ENCODE measurements around the gene NSFL1C.
A peak's percentile ranks its signal among the peaks of the same experiment; 100 is the strongest.

NSFL1C gene

GRCh38 chr20:1440024-1440423, 26.6 kb downstream of the NSFL1C start:
- no peak for TF ChIP-seq USF1 (IDR thresholded peaks at IDR 0.05)
- TF ChIP-seq EP300 (IDR thresholded peaks at IDR 0.05; ENCODE audit: borderline replicate concordance), result no peak
- TF ChIP-seq CREB1 (IDR thresholded peaks at IDR 0.05; ENCODE audit: low read depth), result no peak
- no peak for TF ChIP-seq MAX (IDR thresholded peaks at IDR 0.05)

GRCh38 chr20:1438361-1438760, 28.3 kb downstream of the NSFL1C start:
- TF ChIP-seq NFIC (IDR thresholded peaks at IDR 0.05) (no peak), MAX (IDR thresholded peaks at IDR 0.05) (no peak), TCF12 (IDR thresholded peaks at IDR 0.05; ENCODE audit: low read depth) (no peak), TAF1 (IDR thresholded peaks at IDR 0.05; ENCODE audit: low read depth) (no peak), CREB1 (IDR thresholded peaks at IDR 0.05; ENCODE audit: low read depth) (no peak), CEBPB (IDR thresholded peaks at IDR 0.05) (no peak), ZBTB7A (IDR thresholded peaks at IDR 0.05; ENCODE audit: low read depth) (no peak), RAD21 (IDR thresholded peaks at IDR 0.05; ENCODE audit: low read depth) (no peak), TEAD4 (IDR thresholded peaks at IDR 0.05) (no peak), EGR1 (IDR thresholded peaks at IDR 0.05) (no peak), FOXM1 (IDR thresholded peaks at IDR 0.05; ENCODE audit: borderline replicate concordance, low read depth) (no peak), USF1 (IDR thresholded peaks at IDR 0.05) (no peak), REST (IDR thresholded peaks at IDR 0.05; ENCODE audit: low read depth) (no peak), YY1 (IDR thresholded peaks at IDR 0.05; ENCODE audit: low read depth) (no peak), EP300 (IDR thresholded peaks at IDR 0.05; ENCODE audit: borderline replicate concordance) (no peak)

GRCh38 chr20:1437235-1437904, 29.3 kb downstream of the NSFL1C start:
- TF ChIP-seq RAD21 (IDR thresholded peaks at IDR 0.05; ENCODE audit: low read depth) (peak; percentile 94), REST (IDR thresholded peaks at IDR 0.05; ENCODE audit: low read depth) (no peak), NFIC (IDR thresholded peaks at IDR 0.05) (no peak), CREB1 (IDR thresholded peaks at IDR 0.05; ENCODE audit: low read depth) (no peak), FOXM1 (IDR thresholded peaks at IDR 0.05; ENCODE audit: borderline replicate concordance, low read depth) (no peak), MAX (IDR thresholded peaks at IDR 0.05) (no peak), CEBPB (IDR thresholded peaks at IDR 0.05) (no peak), TCF12 (IDR thresholded peaks at IDR 0.05; ENCODE audit: low read depth) (no peak), TEAD4 (IDR thresholded peaks at IDR 0.05) (no peak)

- TF ChIP-seq EGR1 (IDR thresholded peaks at IDR 0.05) (no peak), NFIC (IDR thresholded peaks at IDR 0.05) (no peak), RAD21 (IDR thresholded peaks at IDR 0.05; ENCODE audit: low read depth) (no peak), FOXM1 (IDR thresholded peaks at IDR 0.05; ENCODE audit: borderline replicate concordance, low read depth) (no peak), EP300 (IDR thresholded peaks at IDR 0.05; ENCODE audit: borderline replicate concordance) (no peak), TEAD4 (IDR thresholded peaks at IDR 0.05) (no peak), MAX (IDR thresholded peaks at IDR 0.05) (no peak)
Observed at GRCh38 chr20:1436263-1436662, 30.4 kb downstream of the NSFL1C start.

GRCh38 chr20:1435337-1435699, 31.3 kb downstream of the NSFL1C start:
- no peak for TF ChIP-seq EP300 (IDR thresholded peaks at IDR 0.05; ENCODE audit: borderline replicate concordance)
- TF ChIP-seq TAF1 (IDR thresholded peaks at IDR 0.05; ENCODE audit: low read depth), result no peak
- TF ChIP-seq USF1 (IDR thresholded peaks at IDR 0.05), result no peak
- TF ChIP-seq RAD21 (IDR thresholded peaks at IDR 0.05; ENCODE audit: low read depth), result no peak
- TF ChIP-seq YY1 (IDR thresholded peaks at IDR 0.05; ENCODE audit: low read depth), result peak; percentile 1; the same call in 1 of the 2 replicates
